Kidney epithelial cell (primary cell): ENCODE results near the gene PARP11. TPM values are rescaled to one million over a fixed set of nuclear protein-coding genes. Genes with fewer than 3 reads are reported as not detected.

ENCODE experiments used
- DNase-seq: peaks from one replicate; pipeline ENCODE4 v3.0.0-alpha.2; 2010; ENCODE audit warnings: low read depth
- H3K27me3 ChIP-seq: 2 replicates; pipeline ENCODE4 v1.6.0; 2011; ENCODE audit warnings: low read length; ENCODE audit not compliant: control insufficient read depth, insufficient read depth
- H3K36me3 ChIP-seq: 2 replicates; pipeline ENCODE4 v1.5.1; 2011; ENCODE audit warnings: low read length; ENCODE audit not compliant: control insufficient read depth, insufficient read depth
- H3K4me3 ChIP-seq: 2 replicates; pipeline ENCODE4 v1.5.1; 2011; ENCODE audit warnings: low read depth, mild to moderate bottlenecking, control low read depth, low read length
- CTCF ChIP-seq: IDR thresholded peaks from 2 replicates; pipeline ENCODE4 v1.5.1; 2011; ENCODE audit warnings: mild to moderate bottlenecking, moderate library complexity, low read length, control low read depth, inconsistent platforms; ENCODE audit not compliant: insufficient read depth, poor library complexity, severe bottlenecking
- total RNA-seq: library from RNA; depleted of rRNA; stranded (reverse); fragments of >200 nt; gene quantifications from 2 replicates; pipeline ENCODE4 v1.2.3, GENCODE V29; 2015

PARP11 gene
- total RNA-seq, 1 donor from 2014 or later, result 9.0 TPM

DNA sequence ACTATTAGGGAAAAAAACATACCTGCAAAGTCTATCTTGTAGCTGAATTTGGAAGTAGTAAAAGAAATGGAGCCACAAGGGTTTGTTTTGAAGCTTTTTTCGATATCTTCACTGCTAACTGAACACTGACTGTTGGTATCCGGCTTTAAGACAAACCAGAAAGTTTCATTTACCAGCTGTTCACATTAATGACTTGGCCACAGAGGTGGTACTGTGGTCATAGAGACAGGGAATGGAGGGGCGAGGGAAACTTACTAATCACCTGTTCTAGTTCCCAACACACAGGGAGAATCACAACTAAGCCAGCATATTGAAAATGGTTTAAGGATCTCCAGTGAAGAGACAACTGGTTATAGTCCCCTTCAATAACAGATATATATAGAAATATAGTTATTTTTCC, 44.3 kb downstream of the PARP11 start:
- Histone ChIP-seq H3K36me3 (no peaks in the 10 kb centered on the region), H3K27me3 (no peaks in the 10 kb centered on the region), H3K4me3 (no peak overlapping the region)
- DNase-seq, result no peak
- TF ChIP-seq CTCF, result no peak

- DNase-seq, result no peak
- no peak for TF ChIP-seq CTCF
- no peaks in the 10 kb centered on the region for H3K27me3 ChIP-seq
- no peak overlapping the region for H3K4me3 ChIP-seq
- no peaks in the 10 kb centered on the region for H3K36me3 ChIP-seq
Observed at GRCh38 chr12:3827301-3828000, 45.7 kb downstream of the PARP11 start.

GRCh38 chr12:3821441-3821840, 51.8 kb downstream of the PARP11 start:
- no peak for TF ChIP-seq CTCF
- no peaks in the 10 kb centered on the region for H3K27me3 ChIP-seq
- H3K36me3 ChIP-seq, result no peaks in the 10 kb centered on the region
- H3K4me3 ChIP-seq, result no peak overlapping the region
- no peak for DNase-seq

GRCh38 chr12:3820122-3820521, 53.1 kb downstream of the PARP11 start:
- Histone ChIP-seq H3K36me3 (peaks cover 1% of the 10 kb centered on the region), H3K27me3 (no peaks in the 10 kb centered on the region), H3K4me3 (no peak overlapping the region)
- no peak for TF ChIP-seq CTCF
- DNase-seq, result peak; percentile 31

DNA sequence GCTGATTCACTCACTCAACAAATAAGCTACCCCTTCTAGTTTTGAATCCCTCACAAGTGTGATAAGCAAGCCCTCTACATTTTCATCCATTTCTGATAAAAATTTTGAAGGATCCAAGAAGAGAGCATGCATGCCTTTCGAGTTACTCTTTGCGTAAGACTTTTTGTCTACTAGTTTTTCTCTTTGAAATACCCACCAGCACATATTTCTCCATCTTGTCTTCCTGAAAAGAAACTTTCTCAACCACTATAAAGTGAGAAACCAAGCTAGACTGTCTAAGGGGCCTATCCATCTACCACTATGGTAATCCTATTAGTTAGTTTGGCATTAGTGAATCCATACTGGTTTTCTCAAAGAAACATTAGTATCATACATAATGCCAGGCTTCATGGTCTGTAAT, 56.9 kb downstream of the PARP11 start:
- no peak for DNase-seq
- TF ChIP-seq CTCF, result no peak
- no peak overlapping the region for H3K4me3 ChIP-seq
- no peaks in the 10 kb centered on the region for H3K27me3 ChIP-seq
- peaks cover 1% of the 10 kb centered on the region for H3K36me3 ChIP-seq

DNA sequence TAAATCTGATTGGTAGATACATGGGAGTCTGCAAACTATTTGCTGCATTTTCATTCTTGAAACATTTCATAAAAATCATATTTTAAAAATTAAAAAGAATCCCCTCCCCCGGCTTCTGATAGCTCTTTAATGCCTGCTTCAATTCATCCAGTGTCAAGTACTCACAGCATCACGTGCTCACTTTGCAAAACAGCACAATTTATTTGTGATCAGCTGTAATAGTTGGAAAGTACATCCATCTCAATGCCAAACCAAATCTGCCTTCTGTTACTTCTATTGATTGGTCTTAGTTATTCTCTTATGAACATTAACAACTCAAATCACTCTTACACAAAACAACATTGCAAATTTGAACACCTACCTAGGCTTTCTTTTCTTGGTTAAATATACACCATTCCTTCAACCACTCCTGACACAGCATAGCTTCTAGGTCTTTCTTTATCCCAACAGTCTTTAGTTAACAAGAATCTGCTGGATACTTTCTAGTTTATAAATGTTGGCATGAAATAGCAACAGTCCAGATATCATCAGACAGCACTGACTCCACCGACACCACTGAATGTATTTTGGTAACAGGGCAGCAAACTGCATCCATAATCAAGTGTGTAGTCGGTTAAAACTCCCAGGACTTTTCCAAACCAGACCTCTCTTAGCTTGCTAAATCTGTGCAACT, 58.0 kb downstream of the PARP11 start:
- TF ChIP-seq CTCF, result no peak
- DNase-seq, result no peak
- no peaks in the 10 kb centered on the region for H3K27me3 ChIP-seq
- peaks cover 1% of the 10 kb centered on the region for H3K36me3 ChIP-seq
- H3K4me3 ChIP-seq, result no peak overlapping the region
